GM13976 (cell line): ENCODE measurements around the gene PLEKHG4B.

Source experiments
- DNase-seq: peaks from one replicate; pipeline ENCODE4 v3.0.0; 2012; ENCODE audit warnings: low spot score
- in situ Hi-C: fragments of 300-500 bp; cut with MboI; formaldehyde crosslinking; loops from one replicate; pipeline ENCODE4 v1.12.0; 2022; ENCODE audit warnings: low sequenced_read_pairs, mixed read lengths, inconsistent platforms; ENCODE audit not compliant: unreplicated experiment
- TF ChIP-seq, protein P1 (sequence below): IDR thresholded peaks from 2 replicates; pipeline ENCODE4 v1.5.1; 2012; ENCODE audit warnings: borderline replicate concordance, mild to moderate bottlenecking; ENCODE audit not compliant: insufficient read depth; ENCODE audit errors: extremely low read depth, missing control alignments, control extremely low read depth

PLEKHG4B gene

DNA sequence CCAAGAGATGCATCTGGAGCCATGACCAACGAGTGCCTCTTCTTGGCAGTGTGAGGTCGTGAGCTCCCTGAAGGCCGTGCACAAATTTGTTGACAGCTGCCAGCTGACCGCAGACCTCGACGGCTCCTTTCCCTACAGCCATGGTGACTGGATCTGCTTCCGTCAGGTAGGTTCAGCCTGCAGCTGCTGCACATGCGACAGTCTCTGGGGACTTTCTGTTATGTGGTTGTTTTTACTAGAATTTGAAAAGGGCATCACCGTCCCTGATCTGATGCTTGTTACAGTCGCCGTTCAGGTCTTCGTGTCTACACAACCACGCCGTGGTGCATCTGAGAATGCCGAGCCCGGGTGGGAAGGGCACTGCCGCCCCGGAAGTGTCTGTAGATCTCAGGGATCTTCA is 62.9 kb downstream of the PLEKHG4B start:
- no peak for DNase-seq
- in situ Hi-C loops: no loop called here
- TF ChIP-seq, protein P1, sequence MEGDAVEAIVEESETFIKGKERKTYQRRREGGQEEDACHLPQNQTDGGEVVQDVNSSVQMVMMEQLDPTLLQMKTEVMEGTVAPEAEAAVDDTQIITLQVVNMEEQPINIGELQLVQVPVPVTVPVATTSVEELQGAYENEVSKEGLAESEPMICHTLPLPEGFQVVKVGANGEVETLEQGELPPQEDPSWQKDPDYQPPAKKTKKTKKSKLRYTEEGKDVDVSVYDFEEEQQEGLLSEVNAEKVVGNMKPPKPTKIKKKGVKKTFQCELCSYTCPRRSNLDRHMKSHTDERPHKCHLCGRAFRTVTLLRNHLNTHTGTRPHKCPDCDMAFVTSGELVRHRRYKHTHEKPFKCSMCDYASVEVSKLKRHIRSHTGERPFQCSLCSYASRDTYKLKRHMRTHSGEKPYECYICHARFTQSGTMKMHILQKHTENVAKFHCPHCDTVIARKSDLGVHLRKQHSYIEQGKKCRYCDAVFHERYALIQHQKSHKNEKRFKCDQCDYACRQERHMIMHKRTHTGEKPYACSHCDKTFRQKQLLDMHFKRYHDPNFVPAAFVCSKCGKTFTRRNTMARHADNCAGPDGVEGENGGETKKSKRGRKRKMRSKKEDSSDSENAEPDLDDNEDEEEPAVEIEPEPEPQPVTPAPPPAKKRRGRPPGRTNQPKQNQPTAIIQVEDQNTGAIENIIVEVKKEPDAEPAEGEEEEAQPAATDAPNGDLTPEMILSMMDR: no peak

DNA sequence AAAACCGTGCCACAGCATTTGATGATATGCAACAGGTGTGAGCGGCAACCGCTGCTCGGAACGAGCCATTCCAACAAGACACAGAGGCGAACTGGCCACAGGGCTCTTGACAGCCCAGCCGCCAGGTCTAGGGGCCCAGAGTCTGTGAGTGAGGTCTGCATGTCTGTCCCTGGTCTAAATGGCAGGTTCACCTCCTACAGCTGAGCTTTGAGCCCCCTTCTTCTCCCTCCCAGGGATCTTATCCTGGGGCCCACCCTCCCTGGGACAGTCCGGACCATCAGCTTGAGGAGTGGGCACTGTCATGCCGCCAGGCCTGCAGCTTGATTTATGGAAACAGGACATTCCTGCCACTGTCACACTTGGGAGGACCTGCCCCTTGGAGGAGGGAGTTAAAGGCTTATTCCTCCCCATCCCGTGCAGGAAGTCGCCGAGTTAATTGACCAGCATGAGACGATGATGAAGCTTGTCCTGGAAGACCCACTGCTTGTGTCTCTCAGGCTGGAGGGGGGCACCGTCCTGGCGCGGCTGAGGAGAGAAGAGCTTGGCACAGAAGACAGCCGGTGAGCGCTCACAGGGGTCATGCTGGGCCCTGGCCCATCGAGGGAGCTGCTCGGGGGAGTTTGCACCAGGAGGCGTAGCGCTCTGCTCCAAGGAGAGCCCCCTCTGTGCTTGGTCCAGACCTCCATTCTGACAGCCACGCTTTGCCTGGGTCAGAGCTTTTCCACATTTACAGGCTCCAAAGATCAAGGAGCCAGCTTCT is 63.9 kb downstream of the PLEKHG4B start:
- DNase-seq: no peak
- in situ Hi-C loops: no loop called here
- TF ChIP-seq, protein P1: no peak

DNA sequence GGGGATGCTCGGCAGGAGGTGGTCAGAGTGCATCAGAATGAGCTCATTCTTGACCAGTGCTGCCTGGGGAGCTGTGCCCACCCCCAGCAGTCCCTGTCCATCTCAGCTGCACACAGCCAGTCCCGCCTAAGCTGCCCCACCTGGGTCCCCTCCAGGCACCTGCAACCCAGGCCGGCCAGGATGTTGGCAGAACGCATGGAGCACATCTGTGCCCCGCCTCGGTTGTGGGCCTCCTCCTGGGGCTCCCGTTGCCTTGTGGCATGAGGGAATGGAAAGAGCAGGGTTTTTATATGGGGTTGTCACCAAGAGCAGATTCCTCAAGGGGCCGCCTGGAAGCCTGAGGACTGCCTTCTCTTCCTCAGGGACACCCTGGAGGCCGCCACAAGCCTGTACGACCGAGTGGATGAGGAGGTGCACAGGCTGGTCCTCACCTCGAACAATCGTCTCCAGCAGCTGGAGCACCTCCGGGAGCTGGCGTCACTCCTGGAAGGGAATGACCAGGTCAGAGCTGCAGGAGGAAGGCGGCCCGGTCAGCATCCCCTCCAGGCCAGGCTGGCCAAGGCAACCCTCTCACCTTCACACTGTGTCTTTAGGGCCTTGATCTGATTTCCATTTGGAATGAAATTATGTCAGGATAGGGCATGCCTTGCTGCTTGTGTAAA is 64.6 kb downstream of the PLEKHG4B start:
- in situ Hi-C loops: no loop called here
- TF ChIP-seq, protein P1: no peak
- no peak for DNase-seq

DNA sequence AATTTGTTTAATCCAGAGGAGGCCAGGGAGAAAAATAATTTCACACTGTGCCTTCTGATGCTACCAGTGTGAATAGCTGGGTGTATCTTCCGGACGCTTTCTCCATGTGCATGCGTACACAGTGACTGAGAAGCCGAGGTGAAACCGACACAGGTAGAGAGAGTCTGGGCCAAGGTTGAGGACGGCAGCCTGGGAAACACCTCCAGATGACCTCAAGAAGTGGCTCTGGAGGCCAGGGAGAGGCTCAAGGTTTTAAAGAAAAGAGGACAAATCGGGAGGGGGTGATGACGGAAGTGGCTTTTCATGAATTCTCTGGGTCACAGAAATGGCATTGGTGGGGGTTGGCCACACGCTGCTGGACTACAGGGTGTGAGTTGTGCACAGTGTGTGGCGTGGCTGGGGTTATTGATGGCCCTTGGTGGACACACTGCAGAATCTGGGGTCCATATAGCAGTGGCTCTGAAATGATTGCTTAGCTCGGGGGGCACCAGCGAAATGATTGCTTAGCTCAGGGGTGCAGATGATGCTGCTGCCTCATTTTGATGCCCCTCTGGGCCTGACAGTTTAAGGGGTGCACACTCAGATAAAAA is 65.3 kb downstream of the PLEKHG4B start:
- no peak for DNase-seq
- in situ Hi-C loops: no loop called here
- TF ChIP-seq, protein P1: no peak

DNA sequence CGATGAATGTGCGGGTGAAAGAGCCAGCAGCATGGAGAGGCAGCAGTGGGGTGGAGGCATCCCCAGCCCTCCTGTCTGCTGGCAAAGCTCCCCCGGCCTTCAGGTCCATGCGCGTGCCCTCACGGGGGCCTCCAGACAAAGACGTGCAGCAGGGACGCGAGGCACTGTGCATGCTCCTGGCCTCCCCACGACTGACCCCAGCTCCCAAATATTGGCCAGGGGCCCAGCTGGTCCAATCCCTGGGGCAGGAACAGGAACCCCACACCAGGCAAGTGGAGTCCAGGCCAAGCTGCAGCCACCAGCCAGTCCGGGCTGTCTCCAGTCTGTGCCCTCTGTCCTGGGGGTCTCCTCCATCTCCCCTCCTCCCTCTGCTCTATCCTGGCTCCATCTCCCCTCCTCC is 65.8 kb downstream of the PLEKHG4B start:
- in situ Hi-C loops: no loop called here
- DNase-seq: no peak
- TF ChIP-seq, protein P1: no peak

DNA sequence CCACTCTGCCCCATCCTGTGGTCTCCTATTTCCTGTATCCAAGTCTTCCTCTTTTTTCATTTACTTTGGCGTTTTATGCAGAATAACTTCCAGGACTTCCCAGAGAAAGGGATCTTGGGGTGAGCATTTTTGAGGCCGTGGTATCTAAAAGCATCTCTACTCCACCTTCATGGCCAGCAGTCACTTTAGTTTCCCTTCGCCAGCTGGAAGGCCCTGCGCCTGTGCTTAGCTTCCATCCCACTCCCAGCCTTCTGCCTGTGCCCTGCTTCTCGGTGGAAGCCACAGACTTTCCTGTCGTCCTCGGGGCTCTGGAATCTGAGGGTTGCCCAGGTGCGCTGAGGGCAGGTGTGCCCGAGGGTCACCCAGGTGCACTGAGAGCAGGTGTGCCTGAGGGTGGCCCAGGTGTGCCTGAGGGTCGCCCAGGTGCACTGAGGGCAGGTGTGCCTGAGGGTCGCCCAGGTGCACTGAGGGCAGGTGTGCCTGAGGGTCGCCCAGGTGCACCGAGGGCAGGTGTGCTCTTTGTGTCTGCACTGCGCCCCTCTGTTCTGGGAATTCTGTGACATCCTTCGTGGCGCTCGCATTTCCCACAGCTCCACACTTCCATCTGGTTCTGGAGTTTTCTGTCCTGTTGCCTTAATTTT is 67.0 kb downstream of the PLEKHG4B start:
- DNase-seq: no peak
- in situ Hi-C loops: no loop called here
- TF ChIP-seq, protein P1: no peak
